GM21723 (cell line): ENCODE data around the gene LCE1D.

Experiments used
- ATAC-seq: cut with Tn5 transposase; IDR thresholded peaks from one replicate; pipeline ENCODE4 v1.9.1; 2021; ENCODE audit warnings: mild to moderate bottlenecking, moderate library complexity; ENCODE audit not compliant: unreplicated experiment

LCE1D gene

GRCh38 chr1:152811050-152811449, 14.5 kb downstream of the LCE1D start:
- no peak for ATAC-seq

- ATAC-seq: no peak
These were observed 15.2 kb downstream of the LCE1D start, which contains the start of gene LCE1B for GRCh38 chr1:152811671-152812070. Gene LCE1B (plus strand): TSS chr1:152811971. CDS start chr1:152812447, 476 bp downstream.

- ATAC-seq: no peak
These were observed 20.8 kb downstream of the LCE1D start for GRCh38 chr1:152817309-152817708.

- ATAC-seq: no peak
These were observed 26.8 kb downstream of the LCE1D start for GRCh38 chr1:152823294-152823693.

- ATAC-seq: no peak
These were observed 28.4 kb downstream of the LCE1D start for GRCh38 chr1:152824964-152825363.

- ATAC-seq: no peak
These were observed 30.7 kb downstream of the LCE1D start, which contains the start of gene LCE1A for GRCh38 chr1:152827173-152827572. Gene LCE1A (plus strand): TSS chr1:152827473. CDS start chr1:152827473, 0 bp downstream.

- no peak for ATAC-seq
These were observed 40.3 kb downstream of the LCE1D start for GRCh38 chr1:152836870-152837269.

GRCh38 chr1:152842556-152842955, 46.0 kb downstream of the LCE1D start, which contains the start of gene LCE6A:
Gene LCE6A (plus strand): TSS chr1:152842856. CDS start chr1:152843521, 665 bp downstream.
- ATAC-seq: no peak
